ENCODE data around the gene HORMAD2. TPM values are rescaled to one million over a fixed set of nuclear protein-coding genes. Genes with fewer than 3 reads are reported as not detected.
A peak's percentile ranks its signal among the peaks of the same experiment; 100 is the strongest.

HORMAD2 gene
- total RNA-seq, 6 donors from 2014 or later = 0.80 TPM; not detected in 5

DNA sequence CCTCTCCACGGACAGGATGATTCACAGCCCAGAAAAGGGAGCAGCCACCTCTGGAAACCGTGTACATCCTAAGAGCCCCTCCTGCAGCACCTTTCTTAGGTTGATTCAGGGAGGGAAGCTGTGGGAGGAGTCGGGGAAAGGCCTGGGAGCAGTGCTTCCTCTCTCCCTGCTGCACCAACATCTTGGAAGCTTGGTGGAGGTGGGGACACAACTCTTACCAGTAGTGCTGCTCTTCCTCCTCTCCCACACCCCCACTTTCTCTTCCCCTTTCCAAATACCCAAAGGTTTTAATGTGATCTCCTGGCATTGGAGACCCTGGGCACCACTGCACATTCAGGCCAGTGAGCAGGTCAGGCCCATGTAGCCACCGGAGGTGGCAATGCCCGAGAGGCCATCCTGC lies 46.4 kb upstream of the HORMAD2 start:
- no peak for DNase-seq
- TF ChIP-seq, protein P1, sequence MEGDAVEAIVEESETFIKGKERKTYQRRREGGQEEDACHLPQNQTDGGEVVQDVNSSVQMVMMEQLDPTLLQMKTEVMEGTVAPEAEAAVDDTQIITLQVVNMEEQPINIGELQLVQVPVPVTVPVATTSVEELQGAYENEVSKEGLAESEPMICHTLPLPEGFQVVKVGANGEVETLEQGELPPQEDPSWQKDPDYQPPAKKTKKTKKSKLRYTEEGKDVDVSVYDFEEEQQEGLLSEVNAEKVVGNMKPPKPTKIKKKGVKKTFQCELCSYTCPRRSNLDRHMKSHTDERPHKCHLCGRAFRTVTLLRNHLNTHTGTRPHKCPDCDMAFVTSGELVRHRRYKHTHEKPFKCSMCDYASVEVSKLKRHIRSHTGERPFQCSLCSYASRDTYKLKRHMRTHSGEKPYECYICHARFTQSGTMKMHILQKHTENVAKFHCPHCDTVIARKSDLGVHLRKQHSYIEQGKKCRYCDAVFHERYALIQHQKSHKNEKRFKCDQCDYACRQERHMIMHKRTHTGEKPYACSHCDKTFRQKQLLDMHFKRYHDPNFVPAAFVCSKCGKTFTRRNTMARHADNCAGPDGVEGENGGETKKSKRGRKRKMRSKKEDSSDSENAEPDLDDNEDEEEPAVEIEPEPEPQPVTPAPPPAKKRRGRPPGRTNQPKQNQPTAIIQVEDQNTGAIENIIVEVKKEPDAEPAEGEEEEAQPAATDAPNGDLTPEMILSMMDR (IDR thresholded peaks at IDR 0.05) = no peak
- Histone ChIP-seq H3K36me3 (peaks cover 0 to 9% (median 0%) of the 10 kb centered on the region in 4 donors), H3K27me3 (no peaks in the 10 kb centered on the region), H3K27ac (no peak overlapping the region), H3K4me1 (peaks cover 0 to 7% (median 0%) of the 10 kb centered on the region in 4 donors), H3K9me3 (no peaks in the 10 kb centered on the region), H3K4me3 (no peak overlapping the region)
- ATAC-seq (ENCODE audit: low FRiP score in 2 of 2) = peak in 1 of 2 donors; percentile 27
- 67 to 72% methylated on average over 4 to 5 of the region's 5 CpGs for WGBS, 2 donors

DNA sequence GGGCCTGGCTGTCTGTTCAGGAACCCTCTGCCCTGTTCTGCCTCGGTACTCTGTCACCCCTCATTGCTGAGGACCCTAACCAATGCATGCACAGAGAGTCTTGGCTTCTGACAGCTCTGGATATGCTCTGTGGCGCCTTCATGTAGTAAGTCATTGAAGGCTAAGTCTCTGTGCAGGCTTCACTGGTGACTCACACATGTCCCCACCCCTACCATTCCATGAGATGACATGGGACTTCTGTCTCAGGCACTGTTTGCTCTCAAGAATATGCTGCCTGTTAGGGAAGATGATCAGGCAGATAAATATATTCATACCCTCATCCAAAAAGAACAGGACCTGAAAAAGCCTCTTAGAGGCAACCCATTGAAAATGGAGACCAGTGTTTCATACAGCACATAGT lies 43.6 kb upstream of the HORMAD2 start:
- no peaks in the 10 kb centered on the region for H3K9me3 ChIP-seq
- H3K4me1 ChIP-seq = peaks cover 0 to 7% (median 0%) of the 10 kb centered on the region in 4 donors
- H3K4me3 ChIP-seq = no peak overlapping the region
- 86% methylated on average over 2 of the region's 2 CpGs; no CpG with 5 or more reads in 1 of the 2 donors for WGBS, 2 donors
- TF ChIP-seq, protein P1 (IDR thresholded peaks at IDR 0.05) = no peak
- TF ChIP-seq EP300 (IDR thresholded peaks at IDR 0.05) = no peak
- TF ChIP-seq POLR2A (IDR thresholded peaks at IDR 0.05) = no peak
- TF ChIP-seq POLR2AphosphoS5 (IDR thresholded peaks at IDR 0.05) = no peak
- DNase-seq = no peak
- H3K27me3 ChIP-seq = no peaks in the 10 kb centered on the region
- no peak overlapping the region for H3K27ac ChIP-seq
- no peaks in the 10 kb centered on the region for H3K36me3 ChIP-seq
- no peak for ATAC-seq (ENCODE audit: low FRiP score in 2 of 2)

DNA sequence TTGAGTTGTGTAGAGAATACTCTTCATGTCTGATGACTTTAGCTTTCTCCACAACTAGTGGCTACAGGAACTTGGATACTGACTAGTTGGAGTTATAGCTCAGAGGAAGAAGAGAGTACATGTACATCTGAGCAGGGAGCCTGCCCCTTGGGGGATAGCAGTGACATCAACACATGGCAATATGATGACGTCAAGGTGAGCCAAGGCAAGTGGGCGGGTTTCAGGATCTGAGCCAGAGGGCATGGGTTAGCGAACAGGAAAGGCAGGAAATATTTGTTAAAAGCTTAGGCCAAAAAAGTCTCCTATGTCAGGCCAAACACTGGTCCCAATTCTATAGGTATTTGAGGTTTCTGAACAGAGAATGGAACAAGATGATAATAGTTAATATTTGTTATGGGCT lies 42.0 kb upstream of the HORMAD2 start:
- no peaks in the 10 kb centered on the region for H3K36me3 ChIP-seq
- peak in 1 of 2 donors; percentile 71 for ATAC-seq (ENCODE audit: low FRiP score in 2 of 2)
- H3K27ac ChIP-seq = no peak overlapping the region
- TF ChIP-seq EP300 (IDR thresholded peaks at IDR 0.05) (no peak), POLR2AphosphoS5 (IDR thresholded peaks at IDR 0.05) (no peak), POLR2A (IDR thresholded peaks at IDR 0.05) (no peak)
- TF ChIP-seq, protein P1 (IDR thresholded peaks at IDR 0.05) = no peak
- H3K27me3 ChIP-seq = no peaks in the 10 kb centered on the region
- 51 to 68% methylated on average over 3 of the region's 3 CpGs for WGBS, 2 donors
- no peak overlapping the region for H3K4me3 ChIP-seq
- no peaks in the 10 kb centered on the region for H3K9me3 ChIP-seq
- no peak for DNase-seq
- H3K4me1 ChIP-seq = peaks cover 0 to 7% (median 0%) of the 10 kb centered on the region in 4 donors

DNA sequence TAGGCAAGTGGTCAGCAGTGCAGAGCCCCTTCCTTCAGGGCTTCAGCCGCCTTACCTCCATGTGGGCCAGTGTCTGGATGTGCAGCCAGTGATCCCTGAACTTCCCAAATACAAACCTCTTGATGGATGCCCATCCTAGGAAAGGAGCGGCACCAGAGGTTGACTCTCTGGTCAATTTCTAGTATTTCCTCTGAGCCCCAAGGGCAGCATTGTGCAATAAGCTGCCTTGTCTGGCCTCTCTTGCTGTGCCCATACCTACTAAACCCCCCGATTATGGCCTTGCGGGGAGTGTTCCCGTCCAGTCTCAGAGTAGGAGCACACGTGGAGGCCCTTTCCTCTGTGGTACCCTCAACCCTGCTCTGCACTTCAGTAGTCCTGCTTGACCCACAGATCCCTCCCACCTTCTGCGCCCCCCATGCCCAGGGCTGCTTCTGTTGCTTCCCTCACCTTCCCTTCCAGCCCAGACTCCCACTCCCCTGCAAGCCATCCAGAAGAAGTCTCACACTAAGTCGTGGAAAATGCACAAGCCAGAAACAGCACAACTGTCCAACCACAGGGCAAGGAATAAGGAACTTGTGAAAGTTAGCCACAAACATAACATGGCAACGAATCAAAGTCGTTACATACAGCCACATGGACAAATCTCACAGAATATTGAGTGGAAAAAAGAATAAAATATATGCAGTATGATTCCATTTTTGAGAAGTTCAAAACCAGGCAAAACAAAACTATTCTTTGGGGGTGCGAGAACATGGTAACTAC lies 39.6 kb upstream of the HORMAD2 start:
- peaks cover 0 to 18% (median 6%) of the 10 kb centered on the region in 4 donors for H3K4me1 ChIP-seq
- DNase-seq = no peak
- H3K36me3 ChIP-seq = no peaks in the 10 kb centered on the region
- WGBS, 2 donors = 77 to 79% methylated on average over 9 to 11 of the region's 11 CpGs
- H3K9me3 ChIP-seq = no peaks in the 10 kb centered on the region
- H3K4me3 ChIP-seq = no peak overlapping the region
- no peaks in the 10 kb centered on the region for H3K27me3 ChIP-seq
- TF ChIP-seq, protein P1 (IDR thresholded peaks at IDR 0.05) = no peak
- TF ChIP-seq POLR2AphosphoS5 (IDR thresholded peaks at IDR 0.05) (no peak), POLR2A (IDR thresholded peaks at IDR 0.05) (no peak), EP300 (IDR thresholded peaks at IDR 0.05) (no peak)
- H3K27ac ChIP-seq = no peak overlapping the region
- no peak for ATAC-seq (ENCODE audit: low FRiP score in 2 of 2)

DNA sequence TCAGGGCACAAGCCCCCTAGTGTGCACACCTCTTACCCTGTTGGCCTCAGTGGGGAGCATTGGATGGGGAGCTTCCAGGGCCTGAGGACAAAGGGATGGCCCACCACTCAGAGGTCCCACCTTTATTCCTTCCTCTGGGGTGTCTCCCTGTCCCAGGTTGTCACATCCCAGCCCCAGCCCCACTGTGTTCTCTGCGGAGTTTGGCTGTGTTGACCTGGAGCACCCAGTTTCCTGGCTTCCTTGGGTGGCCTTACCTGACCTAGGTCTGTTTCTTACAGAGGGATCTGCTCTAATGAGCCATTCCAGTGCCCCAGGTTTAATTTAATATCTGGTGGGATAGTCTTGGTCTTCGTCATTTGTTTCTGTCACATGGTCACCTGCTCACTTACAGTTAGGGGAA lies 38.8 kb upstream of the HORMAD2 start:
- TF ChIP-seq EP300 (IDR thresholded peaks at IDR 0.05) (no peak), POLR2AphosphoS5 (IDR thresholded peaks at IDR 0.05) (no peak)
- ATAC-seq (ENCODE audit: low FRiP score in 2 of 2) (no peak), DNase-seq (no peak)
- Histone ChIP-seq H3K9me3 (no peaks in the 10 kb centered on the region), H3K27ac (no peak overlapping the region), H3K27me3 (no peaks in the 10 kb centered on the region), H3K36me3 (no peaks in the 10 kb centered on the region), H3K4me1 (peaks cover 0 to 18% (median 6%) of the 10 kb centered on the region in 4 donors), H3K4me3 (no peak overlapping the region)
- 74 to 95% methylated on average over 2 of the region's 2 CpGs for WGBS, 2 donors
